Activated CD8-positive, alpha-beta T cell treated with anti-CD3 and anti-CD28 coated beads for 36 hours (primary cell): Measurements from ENCODE around the gene ZDHHC22. TPM values are rescaled to one million over a fixed set of nuclear protein-coding genes. Genes with fewer than 3 reads are reported as not detected.
A peak's percentile ranks its signal among the peaks of the same experiment; 100 is the strongest.

Experiments used
- ATAC-seq: fragments of 200-7000 bp; cut with Tn5 transposase; one replicate; pipeline ENCODE4 v1.10.0; 2021; ENCODE audit warnings: mild to moderate bottlenecking, moderate library complexity
- CTCF ChIA-PET: fragments of 350-600 bp; sonication (Branson Sonifier 250); formaldehyde crosslinking; loops from one replicate; lab custom pipeline; 2021; ENCODE audit warnings: antibody characterized with exemption; lab: Charles Lee
- POLR2A ChIA-PET: fragments of 350-600 bp; sonication (Branson Sonifier 250); formaldehyde crosslinking; loops from one replicate; lab custom pipeline; 2021; ENCODE audit warnings: antibody characterized with exemption; lab: Charles Lee
- DNase-seq: peaks from one replicate; pipeline ENCODE4 v3.0.0-alpha.2; 2020
- H3K27ac Mint-ChIP-seq: one replicate; pipeline ENCODE4 v1.8.0; 2021; ENCODE audit warnings: mild to moderate bottlenecking, mixed read lengths
- H3K27me3 Mint-ChIP-seq: one replicate; pipeline ENCODE4 v1.8.0; 2021; ENCODE audit warnings: mixed read lengths
- H3K36me3 Mint-ChIP-seq: one replicate; pipeline ENCODE4 v1.8.0; 2021; ENCODE audit warnings: low read depth, mixed read lengths
- H3K4me1 Mint-ChIP-seq: one replicate; pipeline ENCODE4 v1.8.0; 2021; ENCODE audit warnings: low read depth, mixed read lengths
- H3K4me3 Mint-ChIP-seq: one replicate; pipeline ENCODE4 v1.8.0; 2021; ENCODE audit warnings: mild to moderate bottlenecking, moderate library complexity, mixed read lengths
- H3K9me3 Mint-ChIP-seq: one replicate; pipeline ENCODE4 v1.8.0; 2021; ENCODE audit warnings: mixed read lengths
- CTCF ChIP-seq: fragments of 200-600 bp; IDR thresholded peaks from one replicate; pipeline ENCODE4 v1.8.0; 2022; ENCODE audit warnings: antibody characterized with exemption, mild to moderate bottlenecking
- intact Hi-C: fragments of 100-400 bp; cut with micrococcal nuclease; formaldehyde crosslinking; loops from one replicate; pipeline ENCODE4 v1.10.0; 2022
- total RNA-seq, 2 experiments: library from RNA; stranded (reverse); gene quantifications; one replicate each; pipeline ENCODE4 v1.2.3, GENCODE V29; 2021

Gene ZDHHC22
- total RNA-seq, 2 experiments from 2014 or later, result not detected

- peaks cover 59% of the 10 kb centered on the region for H3K27me3 Mint-ChIP-seq
- no peak overlapping the region for H3K27ac Mint-ChIP-seq
- DNase-seq (no peak), ATAC-seq (no peak)
- no peak overlapping the region for H3K4me3 Mint-ChIP-seq
- ChIA-PET POLR2A (interaction anchor here (0.7 kb wide), 1 partner anchor 57 kb away, joined by 4 read pairs; no protein-coding TSS in a partner anchor), CTCF (interaction anchor here (0.6 to 4.2 kb wide), 9 partner anchors 9 to 176 kb away, joined by 3 to 33 read pairs (median 3); partner anchors contain the start of gene CIPC)
- H3K36me3 Mint-ChIP-seq, result no peaks in the 10 kb centered on the region
- H3K4me1 Mint-ChIP-seq, result peaks cover 14% of the 10 kb centered on the region
- no peaks in the 10 kb centered on the region for H3K9me3 Mint-ChIP-seq
- no peak for TF ChIP-seq CTCF
- intact Hi-C loops, result no loop called here
Measured at GRCh38 chr14:77140359-77141213, 1.0 kb downstream of the ZDHHC22 start.

- Mint-ChIP-seq H3K4me3 (peak overlapping the region; percentile 18), H3K36me3 (no peaks in the 10 kb centered on the region), H3K4me1 (peaks cover 14% of the 10 kb centered on the region), H3K9me3 (no peaks in the 10 kb centered on the region), H3K27me3 (peaks cover 59% of the 10 kb centered on the region), H3K27ac (no peak overlapping the region)
- ChIA-PET POLR2A (interaction anchor here (0.7 kb wide), 1 partner anchor 58 kb away, joined by 4 read pairs; no protein-coding TSS in a partner anchor), CTCF (interaction anchor here (0.6 to 1.4 kb wide), 7 partner anchors 10 to 176 kb away, joined by 3 to 5 read pairs (median 3); partner anchors contain the start of gene CIPC)
- peak; percentile 70 for TF ChIP-seq CTCF
- intact Hi-C loops, result no loop called here
- DNase-seq, result peak; percentile 70
- ATAC-seq, result peak; percentile 89
Measured at GRCh38 chr14:77139540-77140358, 1.8 kb downstream of the ZDHHC22 start.

- intact Hi-C loops, result no loop called here
- no peaks in the 10 kb centered on the region for H3K9me3 Mint-ChIP-seq
Measured at GRCh38 chr14:77139022-77139421, 2.6 kb downstream of the ZDHHC22 start.

GRCh38 chr14:77133720-77134338 is 7.8 kb downstream of the ZDHHC22 start:
- DNase-seq (peak; percentile 81), ATAC-seq (peak; percentile 96)
- H3K9me3 Mint-ChIP-seq, result no peaks in the 10 kb centered on the region
- H3K4me1 Mint-ChIP-seq, result no peaks in the 10 kb centered on the region
- intact Hi-C loops, result no loop called here
- TF ChIP-seq CTCF, result no peak
- no peaks in the 10 kb centered on the region for H3K36me3 Mint-ChIP-seq
- H3K4me3 Mint-ChIP-seq, result no peak overlapping the region
- H3K27me3 Mint-ChIP-seq, result peaks cover 47% of the 10 kb centered on the region
- H3K27ac Mint-ChIP-seq, result no peak overlapping the region
- CTCF ChIA-PET, result interaction anchor here (1.0 to 4.5 kb wide), 10 partner anchors 8 to 182 kb away, joined by 3 to 32 read pairs (median 6); no protein-coding TSS in a partner anchor
- POLR2A ChIA-PET, result interaction anchor here (1.0 to 1.5 kb wide), 2 partner anchors 12 to 77 kb away, joined by 3 read pairs; no protein-coding TSS in a partner anchor

More at GRCh38 chr14:77139022-77139421, 2.6 kb downstream of the ZDHHC22 start:
- ChIA-PET POLR2A (no interaction called here), CTCF (no interaction called here)
- no peak for TF ChIP-seq CTCF
- H3K4me1 Mint-ChIP-seq, result peaks cover 14% of the 10 kb centered on the region
- H3K36me3 Mint-ChIP-seq, result no peaks in the 10 kb centered on the region
- no peak overlapping the region for H3K4me3 Mint-ChIP-seq
- no peak for ATAC-seq
- no peak for DNase-seq
- no peak overlapping the region for H3K27ac Mint-ChIP-seq
- H3K27me3 Mint-ChIP-seq, result peaks cover 60% of the 10 kb centered on the region
